ENCODE data around the gene SERPINC1.

The SERPINC1 gene

DNA sequence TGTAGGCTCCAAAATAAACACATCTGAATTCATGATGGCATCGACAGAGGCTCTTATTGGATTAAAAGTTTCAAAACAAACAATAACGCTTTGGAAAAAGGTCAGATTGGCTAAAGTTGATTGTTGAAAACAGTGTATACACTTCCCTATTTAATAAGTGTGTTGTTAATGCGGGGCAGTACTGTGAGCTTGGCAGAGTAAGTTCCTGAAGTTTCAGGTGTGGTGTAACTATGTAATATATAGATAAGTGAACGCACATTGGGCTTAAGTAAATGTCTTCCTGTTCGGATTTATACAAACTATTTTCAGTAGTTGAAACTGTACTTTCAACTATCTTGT is 48.1 kb downstream of the SERPINC1 start:
- TF ChIP-seq, protein P1, sequence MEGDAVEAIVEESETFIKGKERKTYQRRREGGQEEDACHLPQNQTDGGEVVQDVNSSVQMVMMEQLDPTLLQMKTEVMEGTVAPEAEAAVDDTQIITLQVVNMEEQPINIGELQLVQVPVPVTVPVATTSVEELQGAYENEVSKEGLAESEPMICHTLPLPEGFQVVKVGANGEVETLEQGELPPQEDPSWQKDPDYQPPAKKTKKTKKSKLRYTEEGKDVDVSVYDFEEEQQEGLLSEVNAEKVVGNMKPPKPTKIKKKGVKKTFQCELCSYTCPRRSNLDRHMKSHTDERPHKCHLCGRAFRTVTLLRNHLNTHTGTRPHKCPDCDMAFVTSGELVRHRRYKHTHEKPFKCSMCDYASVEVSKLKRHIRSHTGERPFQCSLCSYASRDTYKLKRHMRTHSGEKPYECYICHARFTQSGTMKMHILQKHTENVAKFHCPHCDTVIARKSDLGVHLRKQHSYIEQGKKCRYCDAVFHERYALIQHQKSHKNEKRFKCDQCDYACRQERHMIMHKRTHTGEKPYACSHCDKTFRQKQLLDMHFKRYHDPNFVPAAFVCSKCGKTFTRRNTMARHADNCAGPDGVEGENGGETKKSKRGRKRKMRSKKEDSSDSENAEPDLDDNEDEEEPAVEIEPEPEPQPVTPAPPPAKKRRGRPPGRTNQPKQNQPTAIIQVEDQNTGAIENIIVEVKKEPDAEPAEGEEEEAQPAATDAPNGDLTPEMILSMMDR (IDR thresholded peaks at IDR 0.05), result no peak

DNA sequence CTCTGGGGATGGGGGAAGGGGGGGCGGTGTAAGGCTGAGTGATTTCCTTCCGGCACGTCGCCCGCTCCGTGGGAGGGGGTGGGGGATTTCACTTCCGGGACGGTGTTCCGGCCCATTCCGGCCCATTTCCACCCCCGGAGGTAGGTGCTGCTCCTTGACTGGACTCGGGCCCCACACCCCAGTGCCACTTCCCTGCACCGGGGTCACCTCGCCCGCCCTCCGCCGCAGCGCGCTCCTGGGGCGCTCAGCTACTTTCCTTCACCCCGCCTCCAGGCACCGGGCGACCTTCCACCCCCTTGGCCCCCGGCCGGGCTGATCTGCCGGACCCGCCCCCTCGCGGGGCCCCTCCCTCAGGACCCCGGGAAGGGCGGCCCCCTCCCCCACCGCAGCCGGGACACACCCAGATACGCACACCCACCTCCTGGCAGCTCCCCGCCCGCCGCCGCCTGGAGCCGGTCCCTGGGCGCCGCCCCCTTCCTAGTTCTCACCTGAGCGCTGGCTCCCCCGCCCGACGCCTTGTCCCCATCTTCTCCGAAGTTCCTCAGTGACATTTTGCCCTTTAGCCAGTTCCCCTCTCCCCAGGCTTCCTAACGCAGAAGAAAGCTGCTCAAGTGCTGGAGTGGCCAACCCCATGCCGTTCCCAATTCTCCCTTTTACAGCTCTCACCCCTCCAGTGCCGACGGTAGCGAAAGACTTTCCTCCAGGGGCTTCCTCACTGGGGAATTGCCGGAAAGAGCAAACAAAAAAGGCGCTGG is 48.7 kb downstream of the SERPINC1 start, which contains the start of gene ZBTB37:
Gene ZBTB37 (plus strand): TSS at position 115 of the 755 bp plus-strand sequence. CDS start 1,846 bp downstream, outside the sequence.
- TF ChIP-seq, protein P1 (IDR thresholded peaks at IDR 0.05), result no peak

DNA sequence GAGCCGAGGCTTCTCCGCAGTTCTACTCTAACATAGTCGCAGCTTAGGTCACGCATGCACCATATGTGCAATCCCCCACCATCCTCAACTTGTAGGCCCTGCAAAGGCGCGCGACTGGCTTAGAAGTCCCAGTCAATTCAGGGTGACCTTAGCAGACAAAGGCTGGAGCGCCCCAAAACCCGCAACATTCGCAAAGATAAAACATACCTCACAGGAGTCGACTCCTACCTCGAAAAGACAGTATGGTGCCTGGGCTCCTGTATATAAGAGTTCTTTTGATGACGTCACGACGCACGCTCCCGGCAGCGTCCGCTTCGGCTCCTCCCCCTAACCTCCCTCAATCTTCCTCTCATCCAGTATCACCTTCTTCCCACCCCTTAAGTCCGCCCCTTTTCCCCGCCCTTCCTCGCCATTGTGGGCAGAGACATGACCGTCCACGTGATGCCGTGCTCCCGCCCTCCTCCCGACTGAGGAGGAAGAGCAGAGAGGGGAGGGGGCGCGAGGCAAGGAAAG is 49.3 kb downstream of the SERPINC1 start, which contains the start of gene GAS5:
Gene GAS5 (minus strand): TSS at position 237 of the 513 bp plus-strand sequence.
- TF ChIP-seq, protein P1 (IDR thresholded peaks at IDR 0.05), result no peak

GRCh38 chr1:173867141-173867752 is 49.9 kb downstream of the SERPINC1 start:
- TF ChIP-seq, protein P1 (IDR thresholded peaks at IDR 0.05), result no peak

GRCh38 chr1:173866413-173867115 is 50.6 kb downstream of the SERPINC1 start:
- TF ChIP-seq, protein P1 (IDR thresholded peaks at IDR 0.05), result no peak

- TF ChIP-seq, protein P1 (IDR thresholded peaks at IDR 0.05), result no peak
These were observed 51.5 kb downstream of the SERPINC1 start for GRCh38 chr1:173865468-173866164.

Data from LNCAP (cell line).